GM18867 (cell line): ENCODE results near the gene DCTN4.
"Not testable (repeated sequence)": the region's sequence is repeated elsewhere in the genome, so short reads cannot be mapped to it uniquely, and the experiment has no call there.

Source experiments
- ATAC-seq: cut with Tn5 transposase; IDR thresholded peaks from one replicate; pipeline ENCODE4 v1.9.1; 2021; ENCODE audit warnings: mild to moderate bottlenecking, moderate library complexity; ENCODE audit not compliant: unreplicated experiment

DCTN4 gene

GRCh38 chr5:150742455-150743141 lies 16.2 kb downstream of the DCTN4 start:
- ATAC-seq, result not testable (repeated sequence)

GRCh38 chr5:150740992-150741391 lies 17.8 kb downstream of the DCTN4 start:
- no peak for ATAC-seq

GRCh38 chr5:150738862-150739261 lies 20.0 kb downstream of the DCTN4 start:
- ATAC-seq, result no peak

GRCh38 chr5:150734579-150735384 lies 24.0 kb downstream of the DCTN4 start:
- ATAC-seq, result peak; percentile 87

GRCh38 chr5:150731669-150732242 lies 27.1 kb downstream of the DCTN4 start:
- no peak for ATAC-seq

- no peak for ATAC-seq
These were observed 29.0 kb downstream of the DCTN4 start for GRCh38 chr5:150729859-150730258.

GRCh38 chr5:150723845-150724244 lies 35.0 kb downstream of the DCTN4 start:
- no peak for ATAC-seq

- no peak for ATAC-seq
These were observed 48.7 kb downstream of the DCTN4 start for GRCh38 chr5:150710165-150710564.

GRCh38 chr5:150706776-150707390 lies 51.9 kb downstream of the DCTN4 start:
- ATAC-seq, result no peak

GRCh38 chr5:150703762-150704161 lies 55.1 kb downstream of the DCTN4 start:
- no peak for ATAC-seq

GRCh38 chr5:150700594-150701377 lies 58.0 kb downstream of the DCTN4 start, which contains the start of gene RBM22:
TSS of gene RBM22 (minus strand) at chr5:150701062. CDS start at chr5:150700985, 77 bp downstream.
- peak; percentile 96 for ATAC-seq

- ATAC-seq, result peak; percentile 4
These were observed 58.6 kb downstream of the DCTN4 start for GRCh38 chr5:150700246-150700593.

- ATAC-seq, result no peak
These were observed 64.2 kb downstream of the DCTN4 start for GRCh38 chr5:150694612-150695011.

- no peak for ATAC-seq
These were observed 66.5 kb downstream of the DCTN4 start for GRCh38 chr5:150692276-150692675.

GRCh38 chr5:150690760-150691159 lies 68.1 kb downstream of the DCTN4 start:
- ATAC-seq, result no peak

- no peak for ATAC-seq
These were observed 69.7 kb downstream of the DCTN4 start for GRCh38 chr5:150689120-150689519.

- no peak for ATAC-seq
These were observed 82.2 kb downstream of the DCTN4 start for GRCh38 chr5:150676578-150676977.

GRCh38 chr5:150675069-150675468 lies 83.7 kb downstream of the DCTN4 start:
- no peak for ATAC-seq

GRCh38 chr5:150674341-150674821 lies 84.4 kb downstream of the DCTN4 start:
- no peak for ATAC-seq

GRCh38 chr5:150672884-150673275 lies 85.9 kb downstream of the DCTN4 start:
- no peak for ATAC-seq
